Keratinocyte (primary cell): ENCODE measurements around the gene HNRNPM. TPM values are rescaled to one million over a fixed set of nuclear protein-coding genes. Genes with fewer than 3 reads are reported as not detected.

Experiments used
- DNase-seq: peaks from one replicate; pipeline ENCODE4 v3.0.0-alpha.2; 2011; ENCODE audit warnings: low read depth, missing footprints, low spot score
- FAIRE-seq: peaks from 2 replicates; lab custom pipeline; 2011; peaks lifted over from hg19 to GRCh38; lab: Jason Lieb, UNC
- H2AFZ ChIP-seq: 2 replicates; pipeline ENCODE4 v1.6.0; 2012; ENCODE audit warnings: low read length, control low read depth, inconsistent platforms; ENCODE audit not compliant: control insufficient read depth
- H3K27ac ChIP-seq: 2 replicates; pipeline ENCODE4 v1.5.1; 2011; ENCODE audit warnings: low read length; ENCODE audit not compliant: control insufficient read depth, insufficient read depth
- H3K27me3 ChIP-seq: 3 replicates; pipeline ENCODE4 v1.6.0; 2011; ENCODE audit warnings: low read length; ENCODE audit not compliant: control insufficient read depth, insufficient read depth; ENCODE audit errors: extremely low read depth
- H3K36me3 ChIP-seq, 2 experiments: 2 replicates in 1 of 2; 3 replicates in 1 of 2; pipeline ENCODE4 v1.5.1; 2011; ENCODE audit warnings: low read length in 2 of 2, mild to moderate bottlenecking in 1 of 2; ENCODE audit not compliant: control insufficient read depth in 2 of 2, insufficient read depth in 2 of 2; ENCODE audit errors: extremely low read depth in 1 of 2
- H3K4me1 ChIP-seq: 3 replicates; pipeline ENCODE4 v1.5.1; 2011; ENCODE audit warnings: low read length; ENCODE audit not compliant: control insufficient read depth, insufficient read depth; ENCODE audit errors: extremely low read depth
- H3K4me2 ChIP-seq: 3 replicates; pipeline ENCODE4 v1.6.0; 2011; ENCODE audit warnings: low read depth, low read length; ENCODE audit not compliant: control insufficient read depth, insufficient read depth; ENCODE audit errors: extremely low read depth
- H3K4me3 ChIP-seq, 3 experiments: fragments of 200-600 bp in 1 of 3; sonication (generic) in 1 of 3; 2 replicates in 2 of 3; 3 replicates in 1 of 3; pipeline ENCODE4 v1.5.1; 2011 to 2016; ENCODE audit warnings: low read length in 3 of 3, mild to moderate bottlenecking in 3 of 3, control low read depth in 2 of 3, inconsistent platforms in 1 of 3, low read depth in 1 of 3, mixed read lengths in 1 of 3, mixed run types in 1 of 3, moderate library complexity in 1 of 3; ENCODE audit not compliant: control insufficient read depth in 2 of 3, insufficient read depth in 2 of 3; ENCODE audit errors: extremely low read depth in 1 of 3
- H3K79me2 ChIP-seq: 2 replicates; pipeline ENCODE4 v1.6.0; 2012; ENCODE audit warnings: low read length; ENCODE audit not compliant: control insufficient read depth, insufficient read depth
- H3K9ac ChIP-seq: 3 replicates; pipeline ENCODE4 v1.6.0; 2011; ENCODE audit warnings: low read length; ENCODE audit not compliant: control insufficient read depth, insufficient read depth; ENCODE audit errors: extremely low read depth
- H3K9me1 ChIP-seq: 3 replicates; pipeline ENCODE4 v1.6.0; 2011; ENCODE audit warnings: low read length; ENCODE audit not compliant: control insufficient read depth, insufficient read depth; ENCODE audit errors: extremely low read depth
- H3K9me3 ChIP-seq: 2 replicates; pipeline ENCODE4 v1.5.1; 2012; ENCODE audit warnings: low read depth, low read length; ENCODE audit not compliant: control insufficient read depth
- H4K20me1 ChIP-seq: 3 replicates; pipeline ENCODE4 v1.6.0; 2011; ENCODE audit warnings: low read length; ENCODE audit not compliant: control insufficient read depth, insufficient read depth; ENCODE audit errors: extremely low read depth
- EZH2 ChIP-seq: IDR thresholded peaks from one replicate; pipeline ENCODE4 v1.6.1; 2012; ENCODE audit warnings: inconsistent platforms, mild to moderate bottlenecking, low read length, moderate library complexity
- dilution Hi-C: fragments of 300-500 bp; cut with MboI; formaldehyde crosslinking; loops from one replicate; pipeline ENCODE4 v1.7.0; 2020; ENCODE audit warnings: low sequenced_read_pairs; ENCODE audit not compliant: extremely low pct_ligation_motif_present
- polyA plus RNA-seq, 5 experiments: library from polyadenylated mRNA; depleted of rRNA in 3 of 5; stranded (reverse) in 3 of 5; stranded (forward) in 1 of 5; unstranded in 1 of 5; fragments of >200 nt; gene quantifications; 1 replicate in 1 of 5; 2 replicates in 3 of 5; 3 replicates in 1 of 5; pipeline versions ENCODE4 v1.2.1 to v1.2.3, GENCODE V29; 2011 to 2012; ENCODE audit warnings: missing spikeins in 2 of 5, low read depth in 1 of 5, low replicate concordance in 1 of 5
- TF ChIP-seq, protein P1 (sequence below), 3 experiments: IDR thresholded peaks in 1 of 3; conservative IDR thresholded peaks in 1 of 3; optimal IDR thresholded peaks in 1 of 3; 2 replicates in 2 of 3; 3 replicates in 1 of 3; pipeline versions ENCODE3 to v1.5.1; 2011; ENCODE audit warnings: low read length in 3 of 3, mild to moderate bottlenecking in 3 of 3, moderate library complexity in 2 of 3, control low read depth in 1 of 3, inconsistent platforms in 1 of 3; ENCODE audit not compliant: insufficient read depth in 2 of 3; ENCODE audit errors: extremely low read depth in 1 of 3

The HNRNPM gene
- polyA plus RNA-seq, 1 donor (not counting 4 experiments of a cell fraction or from before 2014, with no cell fraction given): 126 TPM

DNA sequence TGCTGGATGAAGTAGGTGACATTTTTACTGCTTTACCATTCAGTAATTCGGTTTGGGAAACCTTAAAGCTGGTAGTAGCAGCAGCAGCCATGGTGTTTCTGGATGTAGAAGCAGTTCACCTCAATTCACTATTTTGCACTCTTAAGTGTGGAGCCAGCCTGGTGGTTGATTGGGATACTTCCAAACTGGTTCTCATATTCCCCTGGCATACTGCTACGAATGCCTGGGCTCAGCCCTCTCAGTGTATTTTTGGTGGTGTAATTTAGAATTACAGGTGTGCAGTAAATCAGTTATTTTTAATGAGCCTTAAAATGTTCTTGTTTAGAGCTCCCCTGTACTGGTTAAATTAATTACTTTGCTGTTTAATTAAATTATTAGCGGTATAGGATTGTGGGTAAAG lies 12.4 kb downstream of the HNRNPM start:
- no peaks in the 10 kb centered on the region for H3K9me3 ChIP-seq
- no peak overlapping the region for H3K4me2 ChIP-seq
- FAIRE-seq (no peak), DNase-seq (no peak)
- H3K79me2 ChIP-seq: peaks cover 100% of the 10 kb centered on the region
- no peak overlapping the region for H2AFZ ChIP-seq
- H3K4me3 ChIP-seq: no peak overlapping the region
- dilution Hi-C loops: no loop called here
- TF ChIP-seq, protein P1, sequence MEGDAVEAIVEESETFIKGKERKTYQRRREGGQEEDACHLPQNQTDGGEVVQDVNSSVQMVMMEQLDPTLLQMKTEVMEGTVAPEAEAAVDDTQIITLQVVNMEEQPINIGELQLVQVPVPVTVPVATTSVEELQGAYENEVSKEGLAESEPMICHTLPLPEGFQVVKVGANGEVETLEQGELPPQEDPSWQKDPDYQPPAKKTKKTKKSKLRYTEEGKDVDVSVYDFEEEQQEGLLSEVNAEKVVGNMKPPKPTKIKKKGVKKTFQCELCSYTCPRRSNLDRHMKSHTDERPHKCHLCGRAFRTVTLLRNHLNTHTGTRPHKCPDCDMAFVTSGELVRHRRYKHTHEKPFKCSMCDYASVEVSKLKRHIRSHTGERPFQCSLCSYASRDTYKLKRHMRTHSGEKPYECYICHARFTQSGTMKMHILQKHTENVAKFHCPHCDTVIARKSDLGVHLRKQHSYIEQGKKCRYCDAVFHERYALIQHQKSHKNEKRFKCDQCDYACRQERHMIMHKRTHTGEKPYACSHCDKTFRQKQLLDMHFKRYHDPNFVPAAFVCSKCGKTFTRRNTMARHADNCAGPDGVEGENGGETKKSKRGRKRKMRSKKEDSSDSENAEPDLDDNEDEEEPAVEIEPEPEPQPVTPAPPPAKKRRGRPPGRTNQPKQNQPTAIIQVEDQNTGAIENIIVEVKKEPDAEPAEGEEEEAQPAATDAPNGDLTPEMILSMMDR (optimal IDR thresholded peaks at IDR 0.05 in 1 of 3, IDR thresholded peaks at IDR 0.05 in 1 of 3, conservative IDR thresholded peaks at IDR 0.05 in 1 of 3; ENCODE audit: extremely low read depth in 1 of 3, insufficient read depth in 2 of 3, low read length in 3 of 3): no peak
- TF ChIP-seq EZH2: no peak
- no peak overlapping the region for H3K27ac ChIP-seq
- H3K4me1 ChIP-seq: peaks cover 6% of the 10 kb centered on the region
- H4K20me1 ChIP-seq: peaks cover 67% of the 10 kb centered on the region
- H3K9ac ChIP-seq: no peak overlapping the region
- H3K27me3 ChIP-seq: no peaks in the 10 kb centered on the region
- H3K36me3 ChIP-seq: peaks cover 13 to 52% of the 10 kb centered on the region in 2 experiments
- H3K9me1 ChIP-seq: peaks cover 9% of the 10 kb centered on the region

GRCh38 chr19:8457827-8458226 lies 13.1 kb downstream of the HNRNPM start:
- peaks cover 12 to 50% of the 10 kb centered on the region in 2 experiments for H3K36me3 ChIP-seq
- no peak for TF ChIP-seq EZH2
- TF ChIP-seq, protein P1 (optimal IDR thresholded peaks at IDR 0.05 in 1 of 3, IDR thresholded peaks at IDR 0.05 in 1 of 3, conservative IDR thresholded peaks at IDR 0.05 in 1 of 3; ENCODE audit: extremely low read depth in 1 of 3, insufficient read depth in 2 of 3, low read length in 3 of 3): no peak
- peaks cover 3% of the 10 kb centered on the region for H3K4me1 ChIP-seq

More at GRCh38 chr19:8457827-8458226, 13.1 kb downstream of the HNRNPM start:
- peaks cover 65% of the 10 kb centered on the region for H4K20me1 ChIP-seq
- no peaks in the 10 kb centered on the region for H3K27me3 ChIP-seq
- dilution Hi-C loops: no loop called here
- no peaks in the 10 kb centered on the region for H3K9me3 ChIP-seq
- H2AFZ ChIP-seq: no peak overlapping the region
- peaks cover 3% of the 10 kb centered on the region for H3K9me1 ChIP-seq
- no peak overlapping the region for H3K4me2 ChIP-seq
- H3K4me3 ChIP-seq: no peak overlapping the region
- FAIRE-seq (no peak), DNase-seq (no peak)
- peaks cover 100% of the 10 kb centered on the region for H3K79me2 ChIP-seq
- H3K9ac ChIP-seq: no peak overlapping the region
- no peak overlapping the region for H3K27ac ChIP-seq
